Measurements from ENCODE around the gene THAP7. TPM values are rescaled to one million over a fixed set of nuclear protein-coding genes. Genes with fewer than 3 reads are reported as not detected.
A peak's percentile ranks its signal among the peaks of the same experiment; 100 is the strongest.
"Not testable (repeated sequence)": the region's sequence is repeated elsewhere in the genome, so short reads cannot be mapped to it uniquely, and the experiment has no call there.

The THAP7 gene, protein sequence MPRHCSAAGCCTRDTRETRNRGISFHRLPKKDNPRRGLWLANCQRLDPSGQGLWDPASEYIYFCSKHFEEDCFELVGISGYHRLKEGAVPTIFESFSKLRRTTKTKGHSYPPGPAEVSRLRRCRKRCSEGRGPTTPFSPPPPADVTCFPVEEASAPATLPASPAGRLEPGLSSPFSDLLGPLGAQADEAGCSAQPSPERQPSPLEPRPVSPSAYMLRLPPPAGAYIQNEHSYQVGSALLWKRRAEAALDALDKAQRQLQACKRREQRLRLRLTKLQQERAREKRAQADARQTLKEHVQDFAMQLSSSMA
- 19.8 TPM for polyA plus RNA-seq (ENCODE audit: insufficient read length)

DNA sequence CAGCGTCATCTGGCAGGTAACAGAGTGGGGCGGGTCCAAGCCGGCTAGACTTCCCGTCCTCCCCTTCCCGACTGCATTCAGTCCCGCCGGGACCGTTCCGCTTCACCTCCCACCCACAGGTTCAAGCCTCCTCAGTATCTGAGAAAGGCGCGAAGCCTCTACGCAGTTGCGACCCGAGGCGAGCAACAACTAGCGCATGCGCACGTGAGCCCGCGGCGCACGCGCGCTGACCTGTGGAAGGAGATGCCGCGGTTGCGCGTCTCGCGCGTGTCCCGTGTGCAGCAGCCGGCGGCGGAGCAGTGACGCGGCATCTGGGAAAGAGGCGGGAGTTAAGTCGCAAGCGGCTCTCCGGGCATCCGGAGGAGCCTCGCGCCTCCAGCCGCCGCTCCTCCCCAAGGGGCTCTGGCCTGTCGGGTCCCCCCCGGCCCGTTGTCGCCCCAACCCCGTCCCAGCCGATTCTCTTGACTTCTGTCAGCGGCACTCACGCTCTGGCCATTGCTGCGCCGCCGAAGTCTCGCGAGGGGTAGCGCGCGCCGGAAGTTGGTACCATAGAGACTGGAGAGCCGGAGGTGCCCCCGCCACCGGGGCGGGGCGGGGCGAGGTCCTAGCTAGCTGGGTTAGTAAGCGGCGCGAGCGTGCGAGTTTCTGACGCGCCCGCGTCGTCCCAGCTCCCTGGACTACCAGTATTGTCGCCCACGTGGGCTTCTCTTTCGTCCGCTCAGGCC lies at the start of gene THAP7:
TSS of gene THAP7 (minus strand) at position 518 of the 725 bp plus-strand sequence. CDS start at position 311, 207 bp downstream.
- peak; percentile 98 for DNase-seq

DNA sequence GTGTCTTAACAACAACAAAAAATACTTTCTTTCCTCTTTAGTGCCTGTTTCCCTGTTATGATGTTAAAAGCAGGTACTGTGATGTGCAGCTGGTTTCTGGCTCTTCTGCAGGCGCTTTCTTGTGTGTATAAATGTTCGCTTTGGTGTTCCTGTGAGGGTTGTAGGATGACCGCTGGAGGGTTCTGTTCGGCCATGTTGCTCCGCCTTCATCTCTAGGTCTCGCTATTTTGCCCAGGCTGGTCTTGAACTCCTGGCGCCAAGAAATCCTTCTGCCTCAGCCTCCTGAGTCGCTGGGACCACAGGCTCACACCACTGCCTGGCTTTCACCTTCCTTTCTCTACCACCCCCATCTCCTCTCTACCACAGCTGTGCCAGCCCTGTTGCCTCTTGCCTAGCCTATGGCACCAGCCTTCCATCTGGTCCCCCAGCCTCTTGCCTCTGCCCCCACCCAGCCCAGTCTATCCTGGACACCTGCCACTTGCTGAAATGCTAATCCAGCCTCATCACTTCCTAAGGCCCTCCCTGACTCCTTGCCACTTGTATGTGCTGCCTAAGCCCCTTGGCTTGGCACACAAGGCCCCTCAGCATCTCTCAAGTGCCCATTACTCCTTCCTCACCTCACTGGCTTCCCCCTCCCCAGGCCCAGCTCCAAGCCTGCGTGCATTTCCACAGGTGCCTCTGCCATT lies 49.4 kb upstream of the THAP7 start:
- no peak for DNase-seq

DNA sequence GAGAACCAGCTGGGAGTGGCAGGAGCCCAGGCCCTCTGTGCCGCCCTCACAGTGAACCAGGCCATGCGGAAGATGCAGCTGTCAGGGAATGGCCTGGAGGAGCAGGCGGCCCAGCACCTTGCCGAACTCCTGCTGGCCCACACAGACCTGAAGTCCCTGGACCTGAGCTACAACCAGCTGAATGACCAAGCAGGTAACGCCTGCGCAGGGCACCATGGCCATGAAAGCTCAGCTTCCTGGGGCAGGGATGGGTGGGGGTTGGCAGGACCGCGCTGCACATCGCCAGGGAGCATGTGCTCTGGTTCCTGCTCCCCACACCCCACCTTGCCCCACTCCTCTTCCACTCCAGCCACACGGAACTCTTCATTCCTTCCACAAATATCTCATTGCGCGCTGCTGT lies 47.0 kb upstream of the THAP7 start:
- DNase-seq: not testable (repeated sequence)

DNA sequence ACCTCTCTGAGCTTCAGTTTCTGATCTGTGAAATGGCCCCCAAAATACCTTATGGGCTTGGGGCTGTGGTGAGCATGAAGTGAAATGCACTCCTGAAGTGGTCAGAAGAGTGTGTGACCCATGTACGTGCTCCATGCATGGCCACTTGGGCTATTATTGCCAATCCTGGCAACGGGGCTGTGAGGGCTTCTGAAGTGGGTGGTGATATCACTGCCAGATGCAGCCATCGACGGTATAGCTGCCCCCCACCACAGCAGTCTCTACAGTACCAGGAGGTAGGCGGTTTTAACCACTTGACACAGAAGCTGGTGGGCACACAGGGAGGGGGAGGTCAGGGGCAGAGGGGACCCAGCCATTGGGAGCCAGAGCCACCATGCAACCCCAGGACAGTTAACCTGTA lies 46.5 kb upstream of the THAP7 start:
- not testable (repeated sequence) for DNase-seq

DNA sequence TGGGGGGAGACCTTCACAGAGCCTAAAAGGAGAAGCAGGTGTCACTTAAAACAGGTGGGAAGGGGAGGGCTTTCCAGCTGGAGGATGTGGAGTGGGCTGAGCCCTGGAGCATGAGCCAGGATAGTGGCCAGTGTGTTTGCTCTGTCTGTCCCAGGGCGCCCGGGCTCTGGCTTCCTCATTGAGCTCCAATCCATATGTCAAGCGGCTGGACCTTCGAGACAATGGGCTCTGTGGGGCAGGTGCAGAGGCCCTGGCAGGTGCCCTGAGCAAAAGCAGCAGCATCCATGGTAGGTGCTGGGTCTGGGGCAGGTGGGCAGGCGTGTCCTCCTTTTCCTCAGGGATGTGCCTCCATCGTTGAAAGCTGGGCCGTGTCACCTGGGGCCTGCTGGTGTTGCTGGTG lies 45.8 kb upstream of the THAP7 start:
- DNase-seq: no peak

DNA sequence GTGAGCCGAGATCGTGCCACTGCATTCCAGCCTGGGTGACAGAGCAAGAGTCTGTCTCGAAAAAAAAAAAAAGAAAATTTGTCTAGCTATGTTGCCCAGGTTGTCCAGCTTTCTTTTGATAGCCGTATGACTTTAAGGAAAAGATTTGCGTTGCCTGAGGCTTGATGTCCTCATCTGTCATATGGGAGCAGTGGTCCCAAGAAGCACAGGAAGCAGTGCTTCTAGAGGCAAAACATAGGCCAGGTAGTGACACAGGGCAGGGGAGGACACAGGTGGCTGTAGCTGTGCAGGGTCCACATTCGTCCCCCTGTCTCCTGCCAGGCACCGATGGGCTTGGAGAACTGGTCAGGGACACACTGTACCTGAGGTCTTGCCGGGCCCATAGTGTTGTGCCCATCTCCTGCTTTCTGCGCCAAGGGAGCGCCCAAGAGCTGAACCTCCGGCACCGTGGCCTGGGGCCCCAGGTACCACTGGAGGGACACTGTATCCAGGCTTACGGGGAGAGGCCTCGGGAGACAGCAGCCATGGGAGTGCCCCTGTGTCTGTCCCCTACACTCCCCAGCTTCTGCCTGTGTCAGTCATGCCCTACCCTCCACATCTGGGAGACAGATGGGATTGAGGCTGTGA lies 45.2 kb upstream of the THAP7 start:
- no peak for DNase-seq

DNA sequence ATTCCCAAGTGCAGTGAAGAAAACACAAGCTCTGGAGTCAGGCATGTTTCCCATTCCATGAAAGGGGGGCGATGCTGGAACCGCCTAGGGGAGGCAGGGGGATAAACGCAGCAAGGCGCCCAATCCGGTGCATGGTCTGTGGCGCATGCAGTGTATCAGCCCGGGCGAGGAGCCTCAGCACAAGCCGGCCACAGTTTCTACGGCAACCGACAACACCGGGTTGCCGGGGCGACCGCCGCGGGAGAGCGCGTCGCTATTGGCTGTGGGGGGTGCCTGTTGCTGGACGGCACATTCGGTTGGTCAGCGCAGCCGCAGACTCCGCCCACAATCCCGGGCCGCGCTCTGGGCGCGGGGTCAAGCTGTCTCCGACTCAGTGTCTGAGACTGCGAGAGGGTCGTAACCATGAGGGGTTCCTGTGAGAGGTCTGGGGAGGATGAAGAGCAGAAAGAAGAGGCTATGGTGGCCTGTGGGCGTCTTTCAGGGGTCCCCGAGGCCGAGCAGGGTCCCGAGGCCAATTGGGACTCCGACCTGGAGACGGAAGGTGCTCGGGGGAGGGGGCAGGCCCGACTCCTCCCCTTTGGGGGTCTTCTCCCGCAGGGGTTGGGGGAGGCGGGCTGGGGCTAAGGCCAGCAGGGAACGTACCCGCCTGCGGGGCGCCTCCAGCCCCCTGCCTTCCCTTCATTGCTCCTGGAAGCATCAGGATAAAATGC lies 43.8 kb upstream of the THAP7 start, which contains the start of gene LRRC74B:
TSS of gene LRRC74B (plus strand) at position 362 of the 710 bp plus-strand sequence. CDS start at position 403, 41 bp downstream.
- peak; percentile 90 for DNase-seq

DNA sequence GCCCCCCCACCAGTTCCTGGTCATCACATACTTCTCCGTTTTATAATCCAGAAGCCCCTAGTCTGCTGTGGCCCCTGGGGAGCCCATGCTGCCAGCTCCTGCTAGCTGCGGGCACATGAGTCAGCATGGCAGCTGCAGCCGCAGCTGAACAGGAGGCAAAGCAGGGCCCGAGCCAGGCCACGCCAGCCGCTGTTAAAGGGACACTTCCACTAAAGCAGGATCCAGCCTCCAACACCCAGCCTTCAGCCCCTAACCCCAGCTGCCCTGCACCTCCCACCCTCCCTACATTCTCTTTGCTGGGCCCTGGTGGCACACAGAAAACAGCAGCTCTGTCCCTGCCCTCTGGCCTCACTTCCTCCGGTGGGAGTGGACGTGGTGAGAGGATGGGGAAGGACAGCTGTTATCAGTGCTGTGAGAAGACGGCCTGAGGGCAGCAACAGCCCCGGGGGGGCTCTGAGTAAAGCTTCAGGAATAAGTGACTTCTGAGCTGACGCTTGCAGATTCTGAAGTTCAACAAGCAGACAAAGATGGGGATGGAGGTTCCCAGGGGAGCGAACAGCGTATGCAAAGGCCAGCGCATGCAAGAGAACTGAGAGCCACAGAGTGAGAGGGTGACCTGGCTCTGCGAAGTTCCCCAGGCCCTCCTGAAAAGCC lies 43.1 kb upstream of the THAP7 start:
- peak; percentile 23 for DNase-seq

DNA sequence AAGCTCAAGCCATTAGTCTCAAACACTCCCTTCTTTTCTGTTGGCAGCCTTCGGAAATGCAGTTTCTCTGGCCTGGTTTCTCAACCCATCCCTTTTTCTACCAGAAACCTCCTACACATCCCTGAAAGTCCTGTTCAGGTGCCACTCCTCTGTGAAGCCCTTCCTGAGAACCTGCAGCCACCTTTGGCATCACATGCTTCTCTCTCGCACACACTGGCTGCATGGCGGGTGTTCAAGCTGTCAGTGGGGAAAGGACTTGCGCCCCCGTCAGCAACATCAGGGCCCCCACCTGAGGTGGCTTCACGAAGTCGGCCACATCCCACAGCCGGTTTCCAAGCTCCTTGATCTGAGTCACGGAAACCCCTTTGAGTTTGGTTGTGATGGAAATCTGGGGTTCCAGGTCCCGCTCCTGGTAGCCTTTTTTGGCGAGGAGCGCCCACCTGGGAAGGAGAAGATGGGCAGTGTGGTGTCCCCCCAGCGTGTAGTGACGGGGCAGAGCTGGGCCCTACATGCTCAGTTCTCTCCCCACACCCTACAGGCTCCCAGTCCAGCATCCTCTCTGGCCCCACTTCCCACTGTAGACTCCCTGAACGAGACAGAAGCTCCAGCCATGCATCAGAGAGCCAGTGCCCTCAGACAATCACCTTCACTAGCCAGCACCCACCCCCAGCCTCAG lies 42.1 kb upstream of the THAP7 start:
- no peak for DNase-seq

DNA sequence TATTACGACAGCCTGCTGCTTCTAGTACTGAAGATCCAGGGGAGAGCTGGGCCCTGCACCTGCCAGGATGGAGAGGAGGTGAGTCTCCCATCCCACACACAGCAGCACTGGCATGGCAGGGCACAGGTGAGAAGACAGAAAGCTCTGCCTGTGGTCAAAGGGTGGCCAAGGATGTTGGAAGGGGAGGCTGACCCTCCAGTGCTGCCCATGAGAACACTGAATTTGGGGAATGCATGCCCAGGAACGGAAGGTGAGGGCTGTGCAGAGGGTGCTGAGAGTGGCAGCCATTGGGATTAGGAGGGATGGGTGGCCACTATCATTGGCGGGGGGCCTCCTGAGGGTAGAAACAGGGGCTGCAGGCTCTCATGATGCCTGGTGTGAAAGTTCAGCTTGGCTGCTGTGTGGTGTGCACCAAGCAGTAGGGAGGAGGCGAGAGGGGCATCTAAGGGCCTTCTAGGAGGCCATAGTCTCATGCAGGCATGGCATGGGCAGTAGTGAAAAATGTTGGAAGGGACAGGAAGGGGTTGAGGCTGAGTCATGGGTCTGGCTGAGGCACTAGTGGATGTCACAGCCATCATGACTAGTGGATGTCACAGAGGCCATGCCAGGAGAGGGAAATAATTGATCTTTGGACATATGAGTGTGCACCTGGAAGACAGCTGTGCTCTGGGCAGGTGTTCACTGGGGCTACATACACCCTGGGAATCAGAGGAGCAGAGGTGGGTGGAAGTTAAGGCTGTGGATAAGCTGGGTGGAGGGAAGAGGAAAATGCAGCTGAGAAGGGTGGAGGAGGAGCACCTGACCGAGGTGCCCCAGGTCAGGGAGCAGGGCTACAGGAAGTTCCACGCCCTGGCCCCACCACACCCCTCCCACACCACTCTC lies 41.3 kb upstream of the THAP7 start:
- DNase-seq: no peak

DNA sequence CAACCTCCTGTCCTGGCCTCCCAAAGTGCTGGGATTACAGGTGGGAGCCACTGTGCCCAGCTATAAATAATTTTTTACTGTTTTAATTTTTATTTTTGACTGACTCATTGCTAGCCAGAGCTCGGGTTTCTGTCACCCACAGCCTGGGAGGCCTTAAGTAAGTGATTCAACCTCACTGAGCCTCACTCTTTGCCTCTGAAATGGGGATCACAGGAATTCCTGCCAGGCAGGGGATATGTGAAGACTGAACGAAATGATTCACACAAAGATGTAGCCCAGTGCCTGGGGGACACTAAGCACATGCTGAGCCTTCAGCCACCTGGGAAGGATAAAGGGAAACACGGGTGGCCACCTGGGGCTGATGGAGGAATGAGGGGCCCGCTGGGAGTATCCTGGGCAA lies 40.0 kb upstream of the THAP7 start:
- DNase-seq: no peak

DNA sequence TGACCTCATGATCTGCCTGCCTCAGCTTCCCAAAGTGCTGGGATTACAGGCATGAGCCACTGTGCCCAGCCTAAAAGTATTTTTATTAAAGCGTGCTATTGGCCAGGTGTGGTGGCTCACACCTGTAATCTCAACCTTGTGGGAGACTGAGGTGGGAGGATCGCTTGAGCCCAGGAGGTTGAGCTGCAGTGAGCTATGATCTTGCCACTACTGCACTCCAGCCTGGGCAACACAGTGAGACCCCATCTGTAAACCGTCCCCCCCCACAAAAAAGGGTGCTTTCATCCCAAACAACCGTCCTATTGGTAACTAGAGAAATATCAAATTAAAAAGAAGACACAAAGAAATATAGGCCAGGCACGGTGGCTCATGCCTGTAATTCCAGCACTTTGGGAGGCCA lies 37.2 kb upstream of the THAP7 start:
- not testable (repeated sequence) for DNase-seq

DNA sequence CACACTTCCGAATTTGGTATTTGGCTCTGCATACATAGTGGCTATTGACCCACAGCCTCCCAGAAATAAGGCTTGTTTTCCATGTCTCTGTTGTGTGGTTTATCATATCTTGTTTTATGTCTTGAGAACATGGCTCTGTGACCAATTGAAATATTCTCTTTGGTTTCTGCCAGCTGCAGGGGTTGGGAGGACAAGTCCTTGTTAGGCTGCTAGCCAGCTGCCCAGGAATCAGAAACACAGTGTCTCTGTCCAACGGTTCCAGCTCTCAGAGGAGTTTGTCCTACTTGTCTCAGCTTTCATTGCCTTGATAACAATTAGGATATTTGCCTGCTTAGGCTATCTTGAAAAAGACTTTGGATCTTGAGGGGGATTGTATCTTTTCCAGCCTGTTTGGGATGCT lies 36.5 kb upstream of the THAP7 start:
- DNase-seq: no peak

DNA sequence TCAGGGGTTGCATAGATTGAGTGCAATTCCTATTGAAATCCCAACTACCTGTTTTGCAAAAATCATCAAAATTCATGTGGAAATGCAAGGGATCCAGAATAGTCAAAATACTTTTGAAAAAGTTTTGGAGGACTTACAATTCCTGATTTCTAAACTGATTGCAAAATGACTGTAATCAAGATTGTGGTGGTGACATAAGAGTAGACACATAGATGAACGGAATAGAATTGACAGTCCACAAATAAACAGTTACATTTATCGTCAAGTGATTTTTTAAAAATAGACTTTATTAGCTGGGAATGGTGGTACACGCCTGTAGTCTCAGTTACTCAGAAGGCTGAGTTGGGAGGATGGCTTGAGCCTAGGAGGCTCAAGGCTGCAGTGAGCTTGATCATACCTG lies 33.1 kb upstream of the THAP7 start:
- no peak for DNase-seq

DNA sequence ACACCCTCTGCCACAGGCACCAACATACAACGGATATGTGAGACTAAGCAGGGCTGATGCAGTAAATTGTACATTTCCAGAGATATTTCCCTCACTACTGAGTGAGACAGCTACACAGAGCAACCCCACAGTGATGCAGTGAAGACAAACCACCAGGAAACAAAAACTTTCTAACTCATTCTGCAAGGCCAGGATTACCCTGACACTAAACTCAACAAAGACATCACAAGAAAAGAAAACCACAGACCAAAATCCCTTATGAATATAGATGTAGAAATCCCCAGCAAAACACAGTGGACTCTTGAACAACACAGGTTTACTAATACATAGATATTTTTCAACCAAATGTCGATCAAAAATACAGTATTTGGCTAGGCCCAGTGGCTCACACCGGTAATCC lies 32.0 kb upstream of the THAP7 start:
- DNase-seq: no peak

DNA sequence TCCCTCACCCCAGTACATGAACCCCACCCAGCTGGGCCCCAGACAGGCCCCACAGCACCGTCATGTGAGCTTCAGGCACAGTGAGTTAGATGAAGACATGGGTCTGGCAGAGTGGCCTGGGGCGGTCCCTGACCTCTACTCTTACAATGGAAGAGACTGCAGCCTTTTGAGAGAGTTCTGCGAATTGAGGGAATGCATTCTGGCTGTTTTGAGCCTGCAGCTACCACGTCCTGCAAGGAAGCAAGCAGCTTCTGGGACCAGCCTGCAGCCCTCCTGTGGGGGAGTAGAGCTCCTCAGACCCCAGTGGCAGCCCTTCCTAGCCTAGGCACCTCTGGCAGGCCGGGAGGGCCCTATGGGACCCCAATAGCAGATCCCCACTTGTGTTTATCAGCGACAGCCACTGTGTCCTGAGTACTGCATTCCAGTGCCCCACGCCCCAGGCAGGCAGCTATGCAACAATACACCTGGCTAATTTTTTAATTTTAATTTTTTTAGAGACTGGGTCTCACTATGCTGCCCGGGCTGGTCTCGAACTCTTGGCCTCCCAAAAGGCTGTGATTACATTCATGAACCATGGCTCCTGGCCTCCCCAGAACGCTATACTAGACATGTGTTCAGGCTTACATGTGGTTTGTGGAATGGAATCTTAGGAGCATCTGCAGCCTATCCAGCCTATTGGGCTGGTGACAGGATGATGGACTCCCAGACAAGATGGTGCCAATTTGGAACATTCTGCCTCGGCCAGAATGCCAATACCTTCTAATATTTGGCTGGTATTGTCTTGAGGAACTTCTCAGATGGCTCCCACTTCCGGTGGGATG lies 31.2 kb upstream of the THAP7 start:
- no peak for DNase-seq

DNA sequence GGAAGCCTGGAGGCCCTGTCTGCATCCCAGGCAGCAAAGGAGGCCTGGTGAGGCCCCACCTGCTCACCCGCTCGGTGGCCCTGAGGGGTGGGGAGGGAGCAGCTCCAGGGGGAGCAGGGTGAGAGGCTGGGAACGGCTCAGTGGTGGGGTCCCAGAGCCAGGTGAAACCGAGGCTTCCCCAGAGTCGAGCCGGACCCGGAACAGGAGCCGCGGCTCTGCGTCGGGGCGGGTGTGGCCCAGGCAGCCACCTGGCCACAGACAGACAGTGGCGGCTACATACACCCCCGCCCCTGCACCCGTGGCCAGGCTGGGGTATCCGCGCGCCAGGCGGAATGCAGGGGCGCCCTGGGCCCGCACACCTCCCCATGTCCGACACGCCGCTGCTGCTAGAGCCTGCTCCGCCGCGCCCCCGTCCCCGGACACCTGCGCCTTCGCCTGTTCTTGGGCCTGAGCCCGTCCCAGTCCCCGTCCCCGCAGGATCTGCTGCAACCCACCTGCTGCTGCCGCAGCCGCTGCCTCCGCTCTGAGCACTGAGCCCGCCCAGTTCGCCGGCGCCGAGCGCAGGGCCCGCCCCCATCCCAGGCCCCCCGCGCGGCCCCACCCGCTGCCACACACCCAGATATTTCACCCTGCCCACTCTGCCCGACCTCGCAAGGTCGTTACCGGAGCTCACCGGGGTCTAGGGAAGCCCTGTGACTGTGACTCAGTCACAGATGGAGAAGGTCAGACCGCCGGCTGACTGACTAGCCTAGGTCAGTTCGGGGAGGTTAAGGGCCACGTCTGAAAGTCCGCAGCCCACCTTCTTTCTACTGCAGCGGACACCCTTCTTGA lies 30.3 kb upstream of the THAP7 start, which contains the start of gene SLC7A4:
TSS of gene SLC7A4 (minus strand) at position 525 of the 831 bp plus-strand sequence. CDS start 749 bp downstream, outside the sequence.
- DNase-seq: no peak

DNA sequence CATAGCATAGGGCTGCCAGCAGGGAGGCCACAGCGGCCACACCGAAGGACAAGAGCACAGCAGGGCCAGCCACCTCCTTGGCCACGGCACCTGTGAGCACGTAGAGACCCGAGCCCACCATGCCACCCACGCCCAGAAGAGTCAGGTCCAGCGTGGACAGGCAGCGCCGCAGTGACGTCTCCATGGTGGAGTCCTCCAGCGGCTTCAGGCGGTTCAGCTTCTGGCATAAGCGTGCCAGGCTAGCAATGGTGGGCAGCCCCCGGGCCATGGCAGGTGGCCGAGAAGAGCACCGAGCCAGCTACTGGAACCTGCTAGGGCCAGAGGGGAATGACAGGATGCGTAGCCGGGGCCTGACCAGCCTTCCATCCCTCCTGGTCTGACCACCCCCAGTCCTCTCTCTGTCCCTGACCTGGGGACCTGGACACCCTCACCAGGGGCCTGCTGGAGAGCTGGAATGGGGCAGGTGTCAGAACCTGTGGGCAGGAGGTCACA lies 29.7 kb upstream of the THAP7 start:
- no peak for DNase-seq
